RWPE1 (cell line): ENCODE measurements around the gene RAPGEF2.

ENCODE experiments used
- CTCF ChIA-PET: fragments of 350-600 bp; sonication (Branson Sonifier 250); formaldehyde crosslinking; extraction: SDS; loops from one replicate; lab custom pipeline; 2021; lab: Yijun Ruan, JAX
- POLR2A ChIA-PET: fragments of 400-600 bp; formaldehyde crosslinking; extraction: SDS; loops from one replicate; lab custom pipeline; 2020; ENCODE audit warnings: antibody characterized with exemption; ENCODE audit not compliant: low non-redundant PET; lab: Yijun Ruan, JAX
- DNase-seq: peaks from one replicate; pipeline ENCODE4 v3.0.0; 2012; ENCODE audit warnings: low spot score
- H3K27ac ChIP-seq: fragments of 450-650 bp; 2 replicates; pipeline ENCODE4 v1.5.1; 2017
- CTCF ChIP-seq: fragments of 450-650 bp; conservative IDR thresholded peaks from 2 replicates; pipeline ENCODE4 v1.5.1; 2017; ENCODE audit warnings: low read depth, mild to moderate bottlenecking

The RAPGEF2 gene

GRCh38 chr4:159148441-159148840 is 45.6 kb downstream of the RAPGEF2 start:
- ChIA-PET POLR2A (no interaction called here), CTCF (no interaction called here)
- no peak for DNase-seq
- TF ChIP-seq CTCF = no peak
- no peak overlapping the region for H3K27ac ChIP-seq

DNA sequence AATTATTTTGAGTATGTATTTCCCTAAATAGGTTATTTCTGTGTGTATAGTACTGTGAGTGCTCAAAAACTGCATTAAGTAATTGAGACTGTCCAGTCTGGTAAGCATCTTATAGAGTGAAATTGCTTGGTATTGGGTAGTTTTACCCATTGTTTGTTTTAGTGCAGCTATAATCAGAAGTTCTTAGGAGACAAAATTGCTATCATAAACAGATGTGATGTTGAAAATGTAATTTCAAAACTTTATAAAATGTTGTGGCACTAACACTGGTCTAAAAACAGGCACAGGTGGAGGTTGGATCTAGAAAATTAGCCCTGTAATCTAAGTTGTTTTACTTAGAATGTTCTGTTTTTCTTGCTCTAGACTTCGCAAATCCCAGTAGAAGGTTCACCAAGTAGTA is 46.8 kb downstream of the RAPGEF2 start:
- ChIA-PET CTCF (interaction anchor here (0.7 kb wide), 1 partner anchor 16 kb away, joined by 4 read pairs; no protein-coding TSS in a partner anchor), POLR2A (no interaction called here)
- no peak for DNase-seq
- H3K27ac ChIP-seq = no peak overlapping the region
- no peak for TF ChIP-seq CTCF

DNA sequence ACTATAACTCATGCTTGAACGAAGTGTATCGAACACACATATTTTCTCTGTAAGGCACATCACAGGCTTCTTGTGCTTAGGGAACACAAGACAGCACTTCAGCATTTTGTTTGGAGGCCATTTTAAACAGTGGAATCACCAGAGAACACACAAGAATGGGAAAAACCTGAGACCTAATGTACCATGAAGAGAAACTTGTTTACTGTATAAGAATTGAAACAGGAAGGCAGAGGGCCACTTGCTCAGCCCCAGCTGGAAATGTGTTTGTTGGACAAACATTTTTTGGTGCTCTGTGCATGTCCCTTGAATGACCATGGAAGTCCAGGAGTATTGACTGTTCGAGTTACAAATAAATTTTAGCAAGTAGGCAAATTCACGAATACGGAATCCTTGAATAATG is 47.5 kb downstream of the RAPGEF2 start:
- ChIA-PET CTCF (no interaction called here), POLR2A (no interaction called here)
- DNase-seq = no peak
- H3K27ac ChIP-seq = no peak overlapping the region
- no peak for TF ChIP-seq CTCF

GRCh38 chr4:159150821-159151390 is 48.0 kb downstream of the RAPGEF2 start:
- ChIA-PET CTCF (no interaction called here), POLR2A (no interaction called here)
- no peak for TF ChIP-seq CTCF
- no peak overlapping the region for H3K27ac ChIP-seq
- no peak for DNase-seq

- POLR2A ChIA-PET = no interaction called here
- TF ChIP-seq CTCF = no peak
- CTCF ChIA-PET = no interaction called here
- DNase-seq = no peak
- H3K27ac ChIP-seq = no peak overlapping the region
These were observed 48.8 kb downstream of the RAPGEF2 start for GRCh38 chr4:159151689-159152088.

DNA sequence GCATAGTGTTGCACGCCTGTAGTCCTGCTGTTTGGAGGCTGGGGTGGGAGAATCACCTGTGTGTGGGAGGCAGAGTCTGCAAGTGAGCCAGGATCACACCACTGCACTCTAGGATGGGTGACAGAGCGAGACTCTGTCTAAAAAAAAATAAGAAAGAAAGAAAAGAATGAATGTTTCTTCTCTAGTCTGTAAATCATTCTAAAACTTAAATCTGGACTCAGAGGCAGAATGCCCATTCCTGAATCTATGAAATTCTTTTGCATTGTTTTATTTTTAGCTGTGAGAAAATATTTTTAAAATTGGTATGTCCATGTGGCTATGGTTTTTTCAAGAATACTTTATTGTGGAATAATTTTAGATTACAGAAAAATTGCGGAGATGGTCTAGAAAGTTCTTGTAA is 49.3 kb downstream of the RAPGEF2 start:
- CTCF ChIA-PET = no interaction called here
- no peak for DNase-seq
- POLR2A ChIA-PET = no interaction called here
- TF ChIP-seq CTCF = no peak
- no peak overlapping the region for H3K27ac ChIP-seq
